Kidney (tissue), 14 donors: ENCODE data around the gene NFE2L1. TPM values are rescaled to one million over a fixed set of nuclear protein-coding genes. Genes with fewer than 3 reads are reported as not detected.

Experiments used
- DNase-seq, 5 donors: peaks; one replicate each; pipeline ENCODE4 v3.0.0-alpha.2; 2013 to 2020
- FAIRE-seq: peaks from 2 replicates; lab custom pipeline; 2012; peaks lifted over from hg19 to GRCh38; lab: Jason Lieb, UNC
- H3K27ac ChIP-seq, 2 donors: one replicate each; pipeline ENCODE4 v1.7.0; 2013; ENCODE audit warnings: low read depth in 2 of 2, low read length in 2 of 2, inconsistent platforms in 1 of 2
- H3K27me3 ChIP-seq: one replicate; pipeline ENCODE4 v1.7.1; 2013; ENCODE audit warnings: low read length, inconsistent platforms; ENCODE audit not compliant: control insufficient read depth, insufficient read depth
- H3K36me3 ChIP-seq, 3 donors: one replicate each; pipeline versions ENCODE4 v1.7.0 to v1.7.1; 2013; ENCODE audit warnings: low read length in 3 of 3, control low read depth in 1 of 3, inconsistent platforms in 1 of 3; ENCODE audit not compliant: insufficient read depth in 3 of 3, control insufficient read depth in 2 of 3
- H3K4me1 ChIP-seq, 3 donors: one replicate each; pipeline versions ENCODE4 v1.7.0 to v1.7.1; 2013; ENCODE audit warnings: low read length in 3 of 3, inconsistent platforms in 1 of 3, low read depth in 1 of 3; ENCODE audit not compliant: control insufficient read depth in 2 of 3, insufficient read depth in 2 of 3
- H3K4me3 ChIP-seq, 3 donors: one replicate each; pipeline versions ENCODE4 v1.7.0 to v1.8.1; 2013; ENCODE audit warnings: low read length in 3 of 3, control low read depth in 1 of 3, inconsistent platforms in 1 of 3
- H3K9ac ChIP-seq, 3 donors: one replicate each; pipeline versions ENCODE4 v1.7.0 to v1.7.1; 2013; ENCODE audit warnings: low read length in 3 of 3, control low read depth in 1 of 3, inconsistent platforms in 1 of 3
- H3K9me3 ChIP-seq, 3 donors: one replicate each; pipeline versions ENCODE4 v1.7.0 to v1.7.1; 2013; ENCODE audit warnings: low read length in 3 of 3, control low read depth in 1 of 3, inconsistent platforms in 1 of 3; ENCODE audit not compliant: control insufficient read depth in 2 of 3, insufficient read depth in 1 of 3
- intact Hi-C: fragments of 100-400 bp; cut with DNase I; formaldehyde crosslinking; loops from one replicate; pipeline ENCODE4 v1.11.1; 2022
- microRNA-seq: library from miRNA; unstranded; fragments of <30 nt; microRNA quantifications from one replicate; pipeline ENCODE4 v1.2.0, GENCODE V29; 2020
- polyA plus RNA-seq: library from polyadenylated mRNA; stranded (reverse); fragments of 350-450 nt; fragmentation: Illumina TruSeq; extraction: RNeasy Lipid Tissue Mini Kit (QIAGEN cat#74804); gene quantifications from one replicate; pipeline ENCODE4 v1.2.3, GENCODE V29; 2014; ENCODE audit warnings: low read depth, low replicate concordance; ENCODE audit not compliant: insufficient read depth
- total RNA-seq: library from RNA; stranded (reverse); fragmentation: NEBNext Ultra II Directional; extraction: Animal tissue kit (Norgen Biotek cat#: 25700); gene quantifications from one replicate; pipeline ENCODE4 v1.2.1, GENCODE V29; 2021
- TF ChIP-seq, protein P1 (sequence below): IDR thresholded peaks from 3 replicates; pipeline ENCODE4 v1.5.1; 2012; ENCODE audit warnings: mild to moderate bottlenecking, moderate library complexity, borderline replicate concordance; ENCODE audit not compliant: insufficient read depth; ENCODE audit errors: extremely low read depth
- donor health status: control.
- donor health status: control.
- donor health status: control.
- donor health status: control.
- donor health status: control.
- donor health status: DM: yes; HTN: yes; CAD: no.
- donor health status: Normal renal cell carcinoma (clear cell type).

The NFE2L1 gene
- total and polyA plus RNA-seq, 2 donors from 2014 or later = 146 to 254 TPM

- intact Hi-C loops = no loop called here
- FAIRE-seq (no peak), DNase-seq (peak; percentile 95 to 97 (median 96))
- Histone ChIP-seq H3K36me3 (no peaks in the 10 kb centered on the region), H3K4me3 (peak within 1 kb of the TSS; percentile 93 to 99 (median 94)), H3K27me3 (no peaks in the 10 kb centered on the region), H3K9me3 (no peaks in the 10 kb centered on the region), H3K27ac (peak within 1 kb of the TSS; percentile 92 to 95), H3K4me1 (peaks cover 0 to 6% (median 6%) of the 10 kb centered on the region in 3 donors), H3K9ac (peak within 1 kb of the TSS; percentile 92 to 96 (median 94))
- TF ChIP-seq, protein P1, sequence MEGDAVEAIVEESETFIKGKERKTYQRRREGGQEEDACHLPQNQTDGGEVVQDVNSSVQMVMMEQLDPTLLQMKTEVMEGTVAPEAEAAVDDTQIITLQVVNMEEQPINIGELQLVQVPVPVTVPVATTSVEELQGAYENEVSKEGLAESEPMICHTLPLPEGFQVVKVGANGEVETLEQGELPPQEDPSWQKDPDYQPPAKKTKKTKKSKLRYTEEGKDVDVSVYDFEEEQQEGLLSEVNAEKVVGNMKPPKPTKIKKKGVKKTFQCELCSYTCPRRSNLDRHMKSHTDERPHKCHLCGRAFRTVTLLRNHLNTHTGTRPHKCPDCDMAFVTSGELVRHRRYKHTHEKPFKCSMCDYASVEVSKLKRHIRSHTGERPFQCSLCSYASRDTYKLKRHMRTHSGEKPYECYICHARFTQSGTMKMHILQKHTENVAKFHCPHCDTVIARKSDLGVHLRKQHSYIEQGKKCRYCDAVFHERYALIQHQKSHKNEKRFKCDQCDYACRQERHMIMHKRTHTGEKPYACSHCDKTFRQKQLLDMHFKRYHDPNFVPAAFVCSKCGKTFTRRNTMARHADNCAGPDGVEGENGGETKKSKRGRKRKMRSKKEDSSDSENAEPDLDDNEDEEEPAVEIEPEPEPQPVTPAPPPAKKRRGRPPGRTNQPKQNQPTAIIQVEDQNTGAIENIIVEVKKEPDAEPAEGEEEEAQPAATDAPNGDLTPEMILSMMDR = no peak
Observed at GRCh38 chr17:48107137-48108055, 59.2 kb downstream of the NFE2L1 start, which contains the start of gene SNX11. Gene SNX11 (plus strand): TSS chr17:48107766. CDS start chr17:48112044, 4,278 bp downstream.

GRCh38 chr17:48110761-48111160, 62.6 kb downstream of the NFE2L1 start:
- no peaks in the 10 kb centered on the region for H3K9me3 ChIP-seq
- H3K9ac ChIP-seq = no peak overlapping the region
- no peak overlapping the region for H3K4me3 ChIP-seq
- DNase-seq = no peak
- FAIRE-seq = no peak
- intact Hi-C loops = no loop called here
- peaks cover 0 to 4% (median 4%) of the 10 kb centered on the region in 3 donors for H3K36me3 ChIP-seq
- H3K4me1 ChIP-seq = peaks cover 0 to 6% (median 6%) of the 10 kb centered on the region in 3 donors
- H3K27ac ChIP-seq = no peak overlapping the region
- TF ChIP-seq, protein P1 = no peak
- H3K27me3 ChIP-seq = no peaks in the 10 kb centered on the region

Small RNA genes within 50 kb of the gene (microRNA-seq; reads per million reads assigned to microRNA genes)
- gene MIR152 = 540 reads per million, percentile 76 among the genes with 10 or more reads in this experiment

Other genes starting within 250 kb of the NFE2L1 start
- 21.2 TPM for gene OSBPL7, start 226.6 kb upstream of the NFE2L1 start, total RNA-seq
- 5.3 TPM for gene OSBPL7, start 226.6 kb upstream of the NFE2L1 start, polyA plus RNA-seq
- 38.3 TPM for gene MRPL10, start 216.8 kb upstream of the NFE2L1 start, total RNA-seq
- gene MRPL10, start 216.8 kb upstream of the NFE2L1 start, polyA plus RNA-seq = 52.2 TPM
- 0.91 TPM for gene LRRC46, start 216.7 kb upstream of the NFE2L1 start, total RNA-seq
- gene LRRC46, start 216.7 kb upstream of the NFE2L1 start, polyA plus RNA-seq = 1.5 TPM
- 40.3 TPM for gene SCRN2, start 207.1 kb upstream of the NFE2L1 start, total RNA-seq
- 172 TPM for gene SCRN2, start 207.1 kb upstream of the NFE2L1 start, polyA plus RNA-seq
- 2.0 TPM for gene SP6, start 197.2 kb upstream of the NFE2L1 start, total RNA-seq
- 0.86 TPM for gene SP6, start 197.2 kb upstream of the NFE2L1 start, polyA plus RNA-seq
- gene SP2, start 152.1 kb upstream of the NFE2L1 start, total RNA-seq = 23.6 TPM
- gene SP2, start 152.1 kb upstream of the NFE2L1 start, polyA plus RNA-seq = 9.0 TPM
- 45.1 TPM for gene PNPO, start 106.8 kb upstream of the NFE2L1 start, total RNA-seq
- 55.8 TPM for gene PNPO, start 106.8 kb upstream of the NFE2L1 start, polyA plus RNA-seq
- gene PRR15L, start 90.5 kb upstream of the NFE2L1 start, total RNA-seq = 105 TPM
- 64.5 TPM for gene PRR15L, start 90.5 kb upstream of the NFE2L1 start, polyA plus RNA-seq
- 208 TPM for gene CDK5RAP3, start 77.2 kb upstream of the NFE2L1 start, total RNA-seq
- gene CDK5RAP3, start 77.2 kb upstream of the NFE2L1 start, polyA plus RNA-seq = 140 TPM
- gene COPZ2, start 10.6 kb upstream of the NFE2L1 start, total RNA-seq = 24.9 TPM
- 38.2 TPM for gene COPZ2, start 10.6 kb upstream of the NFE2L1 start, polyA plus RNA-seq
- gene CBX1, start 53.1 kb downstream of the NFE2L1 start, total RNA-seq = 40.2 TPM
- gene CBX1, start 53.1 kb downstream of the NFE2L1 start, polyA plus RNA-seq = 37.8 TPM
- gene SNX11, start 59.4 kb downstream of the NFE2L1 start, total RNA-seq = 25.3 TPM
- 22.4 TPM for gene SNX11, start 59.4 kb downstream of the NFE2L1 start, polyA plus RNA-seq